GDM1 (cell line): ENCODE data around the gene RASGRP1.
A peak's percentile ranks its signal among the peaks of the same experiment; 100 is the strongest.

Experiments
- DNase-seq: peaks from one replicate; lab custom pipeline; 2025; lab: John Stamatoyannopoulos, UW

Gene RASGRP1

DNA sequence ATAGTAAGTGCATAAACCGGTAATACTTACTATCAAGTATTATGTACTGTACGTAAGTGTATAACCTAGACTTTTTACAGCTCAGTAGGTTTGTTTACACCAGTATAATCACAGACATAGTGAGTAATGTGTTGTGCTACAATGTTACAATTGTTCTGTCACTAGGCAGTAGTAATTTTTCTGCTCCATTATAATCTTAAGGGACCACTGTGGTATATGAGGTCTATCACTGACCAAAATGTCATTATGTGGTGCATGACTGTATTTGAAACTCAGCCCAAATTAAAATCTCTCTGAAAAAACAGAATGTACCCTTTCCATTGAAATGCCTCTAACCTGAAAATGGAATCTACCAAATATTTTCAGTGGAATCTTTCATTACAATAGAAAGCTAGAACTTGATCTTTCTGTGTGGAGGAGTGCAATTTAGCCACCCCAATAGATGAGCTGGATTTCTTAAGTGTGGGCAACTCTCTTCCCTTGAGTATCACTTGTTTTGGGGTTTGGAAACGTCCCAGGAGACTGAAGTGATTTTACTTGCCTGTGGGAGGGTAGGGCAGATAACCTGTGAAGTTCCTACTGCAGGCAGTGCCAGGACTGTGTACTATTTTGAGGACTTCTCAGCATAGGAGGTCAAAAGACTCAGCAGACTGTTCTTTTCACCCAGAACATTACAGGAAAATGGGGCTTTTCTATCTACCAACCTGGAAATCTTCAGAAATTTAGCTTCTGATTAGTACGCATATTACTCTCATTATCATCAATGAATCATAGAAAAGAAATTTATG is 59.7 kb downstream of the RASGRP1 start:
- DNase-seq, result no peak

DNA sequence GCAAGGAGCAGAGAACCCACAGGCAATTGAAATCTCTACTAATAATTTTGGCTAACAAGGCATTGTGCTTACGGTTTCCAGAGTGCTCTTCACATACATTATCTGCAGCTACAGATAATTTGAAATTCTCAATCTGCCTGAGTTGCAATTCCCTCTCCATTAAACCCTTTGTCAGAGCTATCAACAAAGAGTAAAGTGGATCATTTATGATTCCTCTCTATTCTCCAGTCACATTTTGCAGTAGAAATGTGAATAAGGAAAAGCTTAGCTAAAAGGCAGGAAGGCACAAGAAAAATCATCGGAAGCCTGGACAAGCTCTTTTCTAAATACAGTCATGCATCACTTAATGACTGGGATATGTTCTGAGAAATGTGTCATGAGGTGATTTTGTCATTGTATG is 61.1 kb downstream of the RASGRP1 start:
- no peak for DNase-seq

DNA sequence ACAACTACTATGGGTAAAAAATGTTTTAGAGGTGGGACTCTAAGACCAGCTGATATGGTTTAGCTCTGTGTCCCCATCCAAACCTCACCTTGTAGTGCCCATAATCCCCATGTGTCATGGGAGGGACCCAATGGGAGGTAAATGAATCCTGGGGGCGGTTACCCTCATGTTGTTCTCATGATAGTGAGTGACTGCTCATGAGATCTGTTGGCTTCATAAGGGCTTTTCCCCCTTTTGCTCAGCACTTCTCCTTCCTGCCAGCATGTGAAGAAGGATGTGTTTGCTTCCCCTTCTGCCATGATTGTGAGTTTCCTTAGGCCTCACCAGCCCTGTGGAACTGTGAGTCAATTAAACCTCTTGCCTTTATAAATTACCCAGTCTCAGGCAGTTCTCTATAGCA is 65.0 kb downstream of the RASGRP1 start:
- no peak for DNase-seq

DNA sequence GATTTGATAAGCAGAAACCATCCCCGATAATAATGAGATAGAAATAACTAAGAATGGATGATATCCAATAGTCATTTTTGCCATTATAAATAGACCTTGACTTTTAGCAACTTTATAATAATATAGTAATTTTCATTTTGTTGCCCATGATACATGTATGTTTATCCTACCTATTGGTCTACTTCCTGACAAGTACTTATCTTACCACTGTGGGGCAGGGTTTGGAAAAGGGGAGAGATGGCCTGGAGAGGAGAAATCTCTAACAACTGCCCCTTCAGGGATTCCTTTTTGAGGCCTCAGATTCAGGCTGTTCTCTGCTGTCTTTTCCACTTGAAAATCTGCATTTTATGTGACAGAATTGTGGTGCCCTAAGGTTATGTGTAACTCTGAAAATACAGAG is 68.5 kb downstream of the RASGRP1 start:
- no peak for DNase-seq

DNA sequence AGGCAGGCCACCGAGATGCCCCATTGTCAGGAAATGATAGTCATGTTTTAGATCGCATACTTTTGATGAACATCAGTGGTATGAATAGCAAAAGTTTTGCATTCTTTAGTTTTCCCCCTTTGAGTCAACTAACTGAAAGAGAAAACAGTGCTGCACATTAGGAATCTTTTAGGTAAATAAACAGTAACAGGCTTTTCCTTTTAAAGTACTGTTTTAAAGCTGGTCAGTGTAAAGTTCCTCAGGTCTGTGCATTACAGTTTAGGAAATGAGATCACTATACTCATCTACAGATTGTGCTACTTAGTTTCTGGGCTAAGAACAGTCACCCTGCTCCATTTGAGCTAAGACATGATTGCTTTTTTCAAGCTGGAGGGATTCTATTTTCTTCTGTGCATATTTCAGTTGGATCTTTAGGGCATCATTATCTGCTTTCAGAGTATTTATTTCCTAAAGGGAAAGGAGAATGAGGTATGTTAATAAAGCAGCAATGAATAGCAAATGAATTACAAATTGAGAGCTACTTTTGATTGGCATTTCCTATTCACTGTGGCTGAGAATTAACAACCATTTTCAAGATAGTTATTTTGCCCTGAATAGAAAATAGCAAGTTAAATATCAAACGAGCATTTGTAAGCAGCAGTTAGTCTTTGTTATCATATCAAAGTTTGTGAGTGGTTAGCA is 74.2 kb downstream of the RASGRP1 start:
- no peak for DNase-seq

DNA sequence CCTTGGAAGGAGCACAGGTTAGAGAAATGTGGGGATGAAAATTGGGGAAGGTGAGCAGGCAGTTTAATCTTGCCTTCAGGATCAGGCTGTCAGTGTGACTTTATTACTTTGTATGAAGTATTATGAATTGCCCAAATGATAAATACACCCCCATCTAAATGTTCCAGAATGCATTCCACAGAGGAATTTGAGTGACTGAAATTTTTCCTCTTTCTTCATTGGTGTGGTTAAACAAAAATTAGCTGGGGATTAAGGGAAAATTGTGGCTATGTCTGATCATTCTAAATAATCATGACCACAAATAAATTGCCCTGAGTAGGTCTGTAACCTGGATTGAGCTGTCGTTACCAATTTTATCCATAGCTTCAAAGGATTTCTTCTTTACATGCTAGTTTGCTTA is 77.2 kb downstream of the RASGRP1 start:
- no peak for DNase-seq

DNA sequence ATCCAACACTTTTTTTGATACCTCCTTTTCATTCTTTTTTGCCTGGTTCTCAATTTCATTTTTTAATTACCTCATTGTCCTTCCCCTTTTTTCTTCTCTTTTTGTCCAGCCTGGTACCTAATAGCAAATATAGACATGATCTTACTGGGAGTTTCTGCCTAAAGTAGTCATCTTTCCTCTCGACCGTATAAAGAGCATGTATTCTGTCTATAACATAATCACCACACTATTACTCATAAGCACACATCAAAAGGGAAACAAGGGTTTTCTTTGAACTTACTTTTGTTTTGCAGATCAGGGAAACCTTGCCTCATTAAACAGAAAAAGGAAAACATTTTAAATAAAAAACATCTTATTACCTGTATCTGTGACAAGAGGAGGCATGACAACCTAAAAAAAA is 77.7 kb downstream of the RASGRP1 start:
- no peak for DNase-seq

DNA sequence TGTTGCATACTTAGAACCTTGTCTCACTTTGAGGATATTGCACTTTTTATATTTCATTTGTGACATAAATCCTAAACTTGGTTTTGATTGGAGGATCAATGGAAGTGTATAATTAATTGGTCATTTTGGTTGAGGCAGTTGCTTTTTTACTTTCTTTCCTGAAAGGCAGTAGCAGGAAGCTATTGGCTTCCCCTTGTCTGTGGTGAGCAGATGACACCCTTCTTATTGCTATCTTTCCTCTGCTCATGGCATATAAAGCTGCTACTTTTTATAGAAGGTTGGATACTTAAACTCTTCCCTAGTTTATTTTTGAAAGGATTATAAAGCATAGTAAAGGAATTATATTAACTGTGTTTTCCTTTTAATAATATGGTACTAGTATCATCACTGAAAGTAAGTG is 82.0 kb downstream of the RASGRP1 start:
- DNase-seq, result no peak

DNA sequence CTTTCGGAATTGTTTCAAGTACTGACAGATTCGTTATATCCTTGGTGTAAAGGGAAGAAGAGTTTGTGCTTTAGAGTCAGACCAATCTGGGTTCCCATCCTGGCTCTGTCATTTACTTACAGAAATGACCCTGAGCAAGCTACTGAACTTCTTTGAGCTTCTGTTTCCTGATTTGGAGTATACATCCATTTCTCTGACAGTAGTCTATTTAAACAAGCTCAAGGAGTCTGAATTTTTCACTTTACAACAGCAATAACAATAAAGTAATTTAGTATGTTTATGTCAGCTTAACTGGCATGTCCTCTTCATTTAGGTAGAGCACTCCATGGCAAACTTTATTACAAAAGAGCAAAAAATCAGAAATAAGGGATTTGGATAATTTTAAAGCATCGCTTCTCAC is 82.9 kb downstream of the RASGRP1 start:
- no peak for DNase-seq

DNA sequence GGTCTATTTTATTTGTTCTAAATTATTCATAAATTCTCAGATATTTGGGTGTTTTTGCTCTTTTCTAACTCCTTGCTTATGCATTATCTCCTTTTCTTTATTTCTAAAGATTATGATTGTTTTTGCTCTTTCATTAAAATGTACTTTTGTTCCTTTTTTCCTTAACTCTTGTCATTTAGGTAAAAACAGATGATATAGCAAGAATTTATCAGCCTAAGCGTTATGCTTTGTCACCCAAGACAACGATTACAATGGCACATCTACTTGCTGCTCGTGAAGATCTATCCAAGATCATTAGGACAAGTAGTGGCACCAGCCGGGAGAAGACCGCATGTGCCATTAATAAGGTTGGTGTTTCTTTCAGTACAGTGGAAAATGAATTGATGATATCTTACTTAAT is 83.5 kb downstream of the RASGRP1 start:
- no peak for DNase-seq

DNA sequence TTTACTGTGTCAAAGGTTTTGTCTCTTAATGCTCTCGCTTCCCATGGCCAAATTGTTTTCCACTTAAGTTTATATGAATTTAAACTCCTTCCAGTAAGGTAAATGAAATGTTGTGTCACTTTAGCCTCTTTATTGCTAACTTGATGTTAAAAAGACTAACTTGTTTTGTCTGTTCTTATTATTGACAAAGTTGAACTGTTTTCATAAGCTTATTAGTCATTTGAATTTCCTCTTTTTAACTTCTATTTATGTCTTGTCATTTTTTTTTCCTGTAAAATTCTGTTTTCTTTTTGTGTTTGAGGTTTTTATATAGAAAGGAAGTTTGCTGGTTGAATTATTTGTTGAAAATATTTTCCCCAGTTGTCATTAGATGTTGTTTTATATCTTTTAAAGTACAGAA is 84.9 kb downstream of the RASGRP1 start:
- DNase-seq, result no peak

DNA sequence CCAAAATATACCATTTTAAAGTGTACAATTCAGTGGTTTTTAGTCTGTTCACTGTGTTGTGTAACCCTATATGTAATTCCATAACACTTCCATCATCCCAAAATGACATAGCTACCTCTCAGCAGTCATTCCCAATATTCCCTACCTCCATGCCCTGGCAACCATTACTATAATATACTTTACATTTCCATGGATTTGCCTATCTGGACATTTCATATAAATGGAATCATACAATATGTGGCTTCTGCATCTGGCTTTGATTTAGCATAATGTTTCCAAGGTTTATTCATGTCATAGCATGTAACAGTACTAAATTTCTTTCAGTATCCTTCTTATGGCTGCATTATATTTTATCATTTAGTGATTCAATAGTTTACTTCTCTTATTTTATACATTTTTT is 85.3 kb downstream of the RASGRP1 start:
- no peak for DNase-seq

DNA sequence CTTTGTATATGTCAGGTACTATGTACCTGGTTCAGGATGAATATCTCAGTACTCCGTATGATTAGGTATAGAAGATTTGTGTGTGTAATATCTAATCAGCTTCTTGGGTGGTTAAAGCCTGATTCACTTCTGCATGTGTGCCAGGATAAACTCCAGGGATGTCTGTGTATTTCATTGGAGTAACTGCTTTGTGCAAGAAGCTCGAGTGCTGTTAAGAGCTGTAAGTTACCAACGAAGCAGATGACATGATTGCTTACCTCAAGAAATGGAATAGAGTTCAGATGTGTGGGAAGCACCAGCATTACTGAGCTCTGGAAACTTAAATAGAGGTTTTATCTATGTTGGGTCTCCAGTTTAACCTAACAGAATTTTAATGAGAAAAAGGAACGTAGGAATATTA is 87.0 kb downstream of the RASGRP1 start:
- DNase-seq, result no peak

DNA sequence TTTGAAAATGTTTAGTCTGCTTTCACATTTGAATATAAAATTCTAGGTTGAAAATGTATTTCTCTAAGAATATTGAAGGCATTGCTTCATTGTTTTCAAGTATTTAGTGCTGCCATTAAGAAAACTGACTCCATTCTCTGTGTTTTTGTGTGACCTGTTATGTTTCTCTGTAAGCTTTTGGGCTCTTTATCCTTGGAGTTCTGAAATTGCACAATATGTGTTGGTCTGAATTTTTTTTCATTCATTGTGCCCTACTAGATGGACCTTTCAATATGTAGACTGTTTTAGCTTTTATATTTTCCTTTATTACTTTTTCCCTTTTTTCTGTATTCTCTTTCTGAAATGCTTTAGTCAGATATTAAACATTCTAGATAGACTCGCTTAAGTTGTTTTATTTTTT is 88.5 kb downstream of the RASGRP1 start:
- no peak for DNase-seq

DNA sequence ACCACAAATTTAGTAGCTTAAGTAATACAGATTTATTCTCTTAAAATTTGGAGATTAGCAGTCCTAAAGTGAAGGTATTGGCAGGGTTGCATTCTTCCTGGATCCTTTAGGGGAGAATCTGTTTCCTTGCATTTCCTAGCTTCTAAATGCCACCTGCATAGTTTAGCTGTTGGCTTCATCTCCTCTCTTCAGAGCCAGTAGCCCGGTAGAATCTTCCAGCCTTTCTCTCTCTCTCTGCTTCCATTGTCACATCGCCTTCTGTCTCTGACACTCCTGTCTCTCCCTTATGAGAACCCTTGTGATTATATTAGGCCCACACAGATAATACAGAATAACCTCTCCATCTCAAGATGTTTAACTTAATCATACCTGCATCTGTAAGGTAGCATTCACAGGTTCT is 89.3 kb downstream of the RASGRP1 start:
- DNase-seq, result no peak

DNA sequence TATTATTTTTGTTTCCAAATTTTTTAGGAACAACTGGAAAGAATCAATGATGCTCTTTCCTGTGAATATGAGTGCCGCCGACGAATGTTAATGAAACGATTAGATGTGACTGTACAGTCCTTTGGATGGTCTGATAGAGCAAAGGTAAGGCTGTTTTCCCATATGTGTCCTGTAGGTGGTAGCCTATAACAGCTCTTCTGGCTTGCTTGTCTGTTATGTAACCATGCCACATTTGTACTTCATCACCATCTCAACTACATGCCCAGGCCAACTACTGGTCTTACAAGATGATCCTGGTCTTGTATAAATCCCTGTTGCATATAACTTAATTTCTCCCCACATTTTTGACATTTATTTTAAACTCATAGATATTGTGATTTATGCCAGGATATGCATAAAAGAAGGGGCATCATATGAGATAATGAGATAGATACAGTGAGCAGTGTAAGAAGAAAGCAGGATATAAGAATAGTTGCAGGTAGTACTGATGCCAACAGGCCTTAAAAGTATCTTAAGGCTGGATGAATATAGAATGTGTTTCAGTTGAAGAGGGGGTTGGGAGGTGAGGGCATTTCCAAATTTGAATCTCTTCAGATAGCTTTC is 90.4 kb downstream of the RASGRP1 start:
- DNase-seq, result peak; percentile 54

DNA sequence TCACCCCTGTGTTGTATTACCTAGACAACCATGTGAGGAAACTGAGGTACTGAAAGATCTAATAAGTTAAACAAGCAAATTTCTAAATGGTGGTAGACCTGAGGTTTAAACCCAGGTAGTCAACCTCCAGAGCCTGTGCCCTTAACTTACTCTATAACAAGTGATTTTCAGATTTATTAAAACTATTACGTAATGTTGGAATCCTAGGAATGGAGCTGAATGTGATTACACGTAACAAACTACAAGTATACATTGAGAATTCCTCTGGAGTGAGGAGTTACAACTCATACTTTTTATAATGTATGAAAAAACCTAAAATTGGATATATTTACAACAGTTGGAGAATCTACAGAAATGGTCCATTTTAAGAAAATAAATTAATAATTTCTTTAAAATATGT is 92.6 kb downstream of the RASGRP1 start:
- DNase-seq, result no peak

DNA sequence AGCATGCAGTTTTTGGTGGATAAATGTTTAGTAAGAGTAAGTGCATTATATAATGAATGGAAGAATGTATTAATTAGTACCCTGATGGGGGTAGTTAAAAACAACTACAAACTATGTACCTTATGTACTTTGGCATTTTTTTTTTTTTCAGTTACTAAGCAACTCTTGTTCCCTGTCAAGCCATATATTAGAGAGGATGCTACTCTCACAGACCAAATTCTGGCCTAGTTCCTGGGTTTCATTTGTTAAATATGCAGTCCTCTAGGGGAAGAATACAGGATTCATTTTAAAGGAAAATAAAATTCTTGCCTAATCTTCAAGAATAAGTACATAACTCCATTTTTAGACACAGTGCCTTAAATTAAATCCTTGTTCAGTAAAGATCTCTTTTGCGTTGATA is 93.8 kb downstream of the RASGRP1 start:
- no peak for DNase-seq

DNA sequence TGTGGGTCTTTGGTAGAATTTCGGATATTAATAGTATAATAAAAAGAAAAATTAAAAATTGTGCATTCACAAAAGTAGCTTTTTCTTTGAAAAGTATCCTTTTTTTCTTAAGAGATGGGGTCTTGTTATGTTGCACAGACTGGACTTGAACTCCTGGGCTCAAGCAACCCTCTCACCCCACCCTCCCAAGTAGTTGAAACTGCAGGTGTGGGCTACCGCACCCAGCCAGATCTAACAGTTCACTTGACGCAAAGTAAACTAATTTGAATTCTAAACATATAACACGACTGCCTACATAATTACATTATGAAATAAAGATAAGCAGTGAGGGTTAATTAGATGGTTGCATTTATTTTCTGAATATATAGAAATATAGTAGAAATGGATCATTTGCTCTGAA is 99.9 kb downstream of the RASGRP1 start:
- DNase-seq, result no peak

DNA sequence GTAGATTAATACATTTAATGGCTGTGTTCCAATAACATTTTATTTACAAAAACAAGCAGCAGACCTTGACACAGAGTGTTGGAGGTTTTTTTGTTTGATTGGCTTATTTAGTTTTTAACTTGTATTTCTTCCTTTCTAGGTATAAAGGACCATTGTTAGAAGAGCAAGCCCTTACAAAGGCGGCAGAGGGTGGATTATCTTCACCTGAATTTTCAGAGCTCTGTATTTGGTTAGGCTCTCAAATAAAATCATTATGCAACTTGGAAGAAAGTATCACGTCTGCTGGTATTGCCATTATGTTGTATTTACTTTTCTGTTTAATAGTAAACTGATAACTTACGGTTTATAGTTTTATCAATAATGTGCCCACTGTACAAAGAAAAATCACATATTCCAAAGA is 100.7 kb downstream of the RASGRP1 start:
- DNase-seq, result no peak

DNA sequence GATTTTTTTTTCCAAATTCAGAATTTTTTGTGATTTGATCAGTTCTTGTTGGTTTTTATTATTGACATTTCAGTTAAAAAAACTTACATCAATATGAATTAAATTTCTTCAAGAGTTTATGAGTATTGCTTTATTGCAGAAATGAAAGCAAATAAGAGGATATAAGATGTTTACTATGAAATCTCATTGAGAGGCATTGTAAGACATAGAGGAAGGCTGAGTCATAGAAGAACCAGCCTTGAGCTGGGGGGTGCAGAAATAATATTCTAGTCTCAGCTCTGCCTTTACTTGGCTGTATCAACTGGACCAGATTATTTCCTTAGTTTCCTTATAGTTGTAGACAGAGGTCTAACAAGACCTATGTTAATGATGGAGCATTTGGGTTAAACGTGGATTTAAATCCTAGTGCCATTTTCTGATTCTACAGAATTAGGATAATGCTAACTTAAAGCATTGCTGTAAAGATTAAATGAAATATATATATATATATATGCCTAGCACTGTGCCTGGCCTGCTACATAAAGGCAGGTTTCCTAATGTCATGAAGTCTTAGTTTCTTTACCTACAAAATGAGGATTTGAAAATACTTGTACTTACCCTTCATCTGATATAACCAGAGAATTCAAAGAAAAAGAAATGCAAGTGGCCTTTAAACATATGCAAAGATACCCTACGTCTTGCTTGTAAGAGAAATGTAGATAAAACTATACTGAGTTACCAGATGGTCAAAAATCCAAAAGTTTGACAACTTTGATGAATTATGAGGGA is 103.4 kb downstream of the RASGRP1 start:
- no peak for DNase-seq

DNA sequence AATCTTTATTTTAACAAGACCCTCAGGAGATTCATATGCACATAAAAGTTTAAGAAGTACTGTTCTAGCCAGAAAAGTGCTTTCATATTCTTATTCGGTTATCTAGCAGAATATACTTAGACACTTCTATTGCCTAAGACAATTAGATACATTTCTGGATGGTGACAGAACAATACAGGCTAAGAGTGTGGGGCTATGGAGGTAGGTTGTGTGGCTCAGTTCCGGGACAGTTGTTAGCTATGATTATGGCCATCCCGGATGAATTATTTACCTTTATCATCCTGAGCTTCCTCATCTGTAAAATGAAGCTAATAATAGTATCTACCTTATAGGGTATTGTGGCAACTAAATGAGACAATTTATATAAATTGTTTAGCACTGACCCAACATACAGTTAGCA is 104.1 kb downstream of the RASGRP1 start:
- no peak for DNase-seq

DNA sequence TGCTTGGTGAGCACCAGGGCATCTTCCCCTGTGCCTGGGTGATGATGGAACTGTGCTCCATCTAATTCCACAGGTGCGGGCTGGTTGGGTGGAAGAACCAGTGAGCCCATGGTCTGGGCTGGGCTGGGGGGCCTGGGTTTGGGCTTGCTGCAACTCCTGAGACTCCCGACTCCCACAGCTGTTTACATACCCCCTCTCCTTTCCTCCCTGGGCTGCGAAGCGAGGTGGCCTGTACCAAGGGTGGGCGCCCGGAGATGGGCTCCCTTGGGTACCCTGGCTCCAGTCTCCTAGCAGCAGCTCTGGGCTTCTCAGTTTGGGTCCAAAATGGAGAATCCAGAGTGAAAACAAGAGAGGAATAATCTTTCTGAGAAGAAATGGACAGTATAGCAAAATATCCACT is 105.1 kb downstream of the RASGRP1 start:
- no peak for DNase-seq
